Keratinocyte (primary cell): ENCODE results near the gene PASD1. TPM values are rescaled to one million over a fixed set of nuclear protein-coding genes. Genes with fewer than 3 reads are reported as not detected.

Experiments used
- DNase-seq: peaks from one replicate; pipeline ENCODE4 v3.0.0-alpha.2; 2011; ENCODE audit warnings: low read depth, missing footprints, low spot score
- FAIRE-seq: peaks from 2 replicates; lab custom pipeline; 2011; peaks lifted over from hg19 to GRCh38; lab: Jason Lieb, UNC
- H2AFZ ChIP-seq: 2 replicates; pipeline ENCODE4 v1.6.0; 2012; ENCODE audit warnings: low read length, control low read depth, inconsistent platforms; ENCODE audit not compliant: control insufficient read depth
- H3K27ac ChIP-seq: 2 replicates; pipeline ENCODE4 v1.5.1; 2011; ENCODE audit warnings: low read length; ENCODE audit not compliant: control insufficient read depth, insufficient read depth
- H3K27me3 ChIP-seq: 3 replicates; pipeline ENCODE4 v1.6.0; 2011; ENCODE audit warnings: low read length; ENCODE audit not compliant: control insufficient read depth, insufficient read depth; ENCODE audit errors: extremely low read depth
- H3K36me3 ChIP-seq, 2 experiments: 2 replicates in 1 of 2; 3 replicates in 1 of 2; pipeline ENCODE4 v1.5.1; 2011; ENCODE audit warnings: low read length in 2 of 2, mild to moderate bottlenecking in 1 of 2; ENCODE audit not compliant: control insufficient read depth in 2 of 2, insufficient read depth in 2 of 2; ENCODE audit errors: extremely low read depth in 1 of 2
- H3K4me1 ChIP-seq: 3 replicates; pipeline ENCODE4 v1.5.1; 2011; ENCODE audit warnings: low read length; ENCODE audit not compliant: control insufficient read depth, insufficient read depth; ENCODE audit errors: extremely low read depth
- H3K4me2 ChIP-seq: 3 replicates; pipeline ENCODE4 v1.6.0; 2011; ENCODE audit warnings: low read depth, low read length; ENCODE audit not compliant: control insufficient read depth, insufficient read depth; ENCODE audit errors: extremely low read depth
- H3K4me3 ChIP-seq, 3 experiments: fragments of 200-600 bp in 1 of 3; sonication (generic) in 1 of 3; 2 replicates in 2 of 3; 3 replicates in 1 of 3; pipeline ENCODE4 v1.5.1; 2011 to 2016; ENCODE audit warnings: low read length in 3 of 3, mild to moderate bottlenecking in 3 of 3, control low read depth in 2 of 3, inconsistent platforms in 1 of 3, low read depth in 1 of 3, mixed read lengths in 1 of 3, mixed run types in 1 of 3, moderate library complexity in 1 of 3; ENCODE audit not compliant: control insufficient read depth in 2 of 3, insufficient read depth in 2 of 3; ENCODE audit errors: extremely low read depth in 1 of 3
- H3K79me2 ChIP-seq: 2 replicates; pipeline ENCODE4 v1.6.0; 2012; ENCODE audit warnings: low read length; ENCODE audit not compliant: control insufficient read depth, insufficient read depth
- H3K9ac ChIP-seq: 3 replicates; pipeline ENCODE4 v1.6.0; 2011; ENCODE audit warnings: low read length; ENCODE audit not compliant: control insufficient read depth, insufficient read depth; ENCODE audit errors: extremely low read depth
- H3K9me1 ChIP-seq: 3 replicates; pipeline ENCODE4 v1.6.0; 2011; ENCODE audit warnings: low read length; ENCODE audit not compliant: control insufficient read depth, insufficient read depth; ENCODE audit errors: extremely low read depth
- H3K9me3 ChIP-seq: 2 replicates; pipeline ENCODE4 v1.5.1; 2012; ENCODE audit warnings: low read depth, low read length; ENCODE audit not compliant: control insufficient read depth
- H4K20me1 ChIP-seq: 3 replicates; pipeline ENCODE4 v1.6.0; 2011; ENCODE audit warnings: low read length; ENCODE audit not compliant: control insufficient read depth, insufficient read depth; ENCODE audit errors: extremely low read depth
- EZH2 ChIP-seq: IDR thresholded peaks from one replicate; pipeline ENCODE4 v1.6.1; 2012; ENCODE audit warnings: inconsistent platforms, mild to moderate bottlenecking, low read length, moderate library complexity
- dilution Hi-C: fragments of 300-500 bp; cut with MboI; formaldehyde crosslinking; loops from one replicate; pipeline ENCODE4 v1.7.0; 2020; ENCODE audit warnings: low sequenced_read_pairs; ENCODE audit not compliant: extremely low pct_ligation_motif_present
- polyA plus RNA-seq, 5 experiments: library from polyadenylated mRNA; depleted of rRNA in 3 of 5; stranded (reverse) in 3 of 5; stranded (forward) in 1 of 5; unstranded in 1 of 5; fragments of >200 nt; gene quantifications; 1 replicate in 1 of 5; 2 replicates in 3 of 5; 3 replicates in 1 of 5; pipeline versions ENCODE4 v1.2.1 to v1.2.3, GENCODE V29; 2011 to 2012; ENCODE audit warnings: missing spikeins in 2 of 5, low read depth in 1 of 5, low replicate concordance in 1 of 5
- TF ChIP-seq, protein P1 (sequence below), 3 experiments: IDR thresholded peaks in 1 of 3; conservative IDR thresholded peaks in 1 of 3; optimal IDR thresholded peaks in 1 of 3; 2 replicates in 2 of 3; 3 replicates in 1 of 3; pipeline versions ENCODE3 to v1.5.1; 2011; ENCODE audit warnings: low read length in 3 of 3, mild to moderate bottlenecking in 3 of 3, moderate library complexity in 2 of 3, control low read depth in 1 of 3, inconsistent platforms in 1 of 3; ENCODE audit not compliant: insufficient read depth in 2 of 3; ENCODE audit errors: extremely low read depth in 1 of 3

PASD1 gene
- polyA plus RNA-seq, 1 donor (not counting 4 experiments of a cell fraction or from before 2014, with no cell fraction given), result not detected

DNA sequence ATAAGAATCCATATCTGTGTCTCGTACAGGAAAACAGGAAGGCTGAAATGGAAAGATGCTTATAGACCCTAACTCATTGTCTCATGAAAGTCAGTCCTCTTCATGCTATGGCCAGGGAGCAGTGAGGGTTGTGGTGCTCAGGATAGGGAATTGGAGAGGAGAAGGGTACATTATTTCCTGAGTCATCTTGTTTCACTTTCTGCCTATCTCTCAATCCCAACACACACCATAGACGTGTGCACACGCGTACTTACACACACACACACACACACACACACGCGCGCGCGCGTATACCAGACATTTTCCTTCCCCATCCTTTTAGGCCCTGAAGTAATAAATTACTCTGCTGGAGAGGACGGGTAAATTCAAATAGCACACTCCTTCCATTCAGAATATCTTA lies 78.1 kb downstream of the PASD1 start:
- no peak for TF ChIP-seq EZH2
- TF ChIP-seq, protein P1, sequence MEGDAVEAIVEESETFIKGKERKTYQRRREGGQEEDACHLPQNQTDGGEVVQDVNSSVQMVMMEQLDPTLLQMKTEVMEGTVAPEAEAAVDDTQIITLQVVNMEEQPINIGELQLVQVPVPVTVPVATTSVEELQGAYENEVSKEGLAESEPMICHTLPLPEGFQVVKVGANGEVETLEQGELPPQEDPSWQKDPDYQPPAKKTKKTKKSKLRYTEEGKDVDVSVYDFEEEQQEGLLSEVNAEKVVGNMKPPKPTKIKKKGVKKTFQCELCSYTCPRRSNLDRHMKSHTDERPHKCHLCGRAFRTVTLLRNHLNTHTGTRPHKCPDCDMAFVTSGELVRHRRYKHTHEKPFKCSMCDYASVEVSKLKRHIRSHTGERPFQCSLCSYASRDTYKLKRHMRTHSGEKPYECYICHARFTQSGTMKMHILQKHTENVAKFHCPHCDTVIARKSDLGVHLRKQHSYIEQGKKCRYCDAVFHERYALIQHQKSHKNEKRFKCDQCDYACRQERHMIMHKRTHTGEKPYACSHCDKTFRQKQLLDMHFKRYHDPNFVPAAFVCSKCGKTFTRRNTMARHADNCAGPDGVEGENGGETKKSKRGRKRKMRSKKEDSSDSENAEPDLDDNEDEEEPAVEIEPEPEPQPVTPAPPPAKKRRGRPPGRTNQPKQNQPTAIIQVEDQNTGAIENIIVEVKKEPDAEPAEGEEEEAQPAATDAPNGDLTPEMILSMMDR (optimal IDR thresholded peaks at IDR 0.05 in 1 of 3, IDR thresholded peaks at IDR 0.05 in 1 of 3, conservative IDR thresholded peaks at IDR 0.05 in 1 of 3; ENCODE audit: extremely low read depth in 1 of 3, insufficient read depth in 2 of 3, low read length in 3 of 3), result no peak
- Histone ChIP-seq H3K79me2 (no peaks in the 10 kb centered on the region), H3K9me3 (no peaks in the 10 kb centered on the region), H3K4me3 (no peak overlapping the region), H3K27ac (no peak overlapping the region), H4K20me1 (no peaks in the 10 kb centered on the region), H3K9ac (no peak overlapping the region), H3K27me3 (no peaks in the 10 kb centered on the region), H3K4me1 (no peaks in the 10 kb centered on the region), H3K9me1 (no peaks in the 10 kb centered on the region), H3K4me2 (no peak overlapping the region), H3K36me3 (no peaks in the 10 kb centered on the region), H2AFZ (no peak overlapping the region)
- no peak for FAIRE-seq
- dilution Hi-C loops, result no loop called here
- no peak for DNase-seq

DNA sequence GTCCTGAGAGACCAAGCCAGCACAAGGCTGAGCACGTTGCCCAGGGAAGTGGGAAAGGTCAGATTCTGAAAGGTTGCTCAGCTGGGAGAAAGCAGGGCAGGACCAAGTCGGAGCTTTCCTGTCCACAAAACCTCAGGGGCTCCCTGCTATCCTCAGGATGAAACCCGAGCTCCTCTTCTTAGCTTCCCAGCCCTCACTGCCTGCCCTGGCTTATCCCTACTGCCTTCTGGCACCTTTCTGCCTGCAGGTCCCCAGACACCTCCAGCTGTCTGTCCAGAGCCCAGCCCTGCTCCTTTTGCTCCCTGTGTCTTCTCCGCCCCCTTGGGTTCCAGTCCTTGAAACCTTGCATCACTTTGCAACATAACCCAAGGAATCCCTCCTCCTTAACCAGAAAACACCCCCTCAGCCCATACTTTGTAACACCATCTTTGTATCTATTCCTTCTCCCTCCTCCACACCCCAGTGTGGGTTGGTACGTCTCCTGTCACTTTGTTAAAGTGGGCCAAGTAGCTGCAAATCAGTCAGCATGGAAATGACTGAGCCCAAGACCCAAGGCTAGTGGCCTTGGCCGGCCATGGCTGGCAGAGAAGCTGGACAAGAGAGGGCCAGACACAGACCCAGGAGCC lies 111.8 kb downstream of the PASD1 start:
- TF ChIP-seq EZH2, result no peak
- H3K9me1 ChIP-seq, result no peaks in the 10 kb centered on the region
- no peaks in the 10 kb centered on the region for H3K36me3 ChIP-seq
- no peak overlapping the region for H3K4me2 ChIP-seq
- DNase-seq (no peak), FAIRE-seq (no peak)
- H3K4me1 ChIP-seq, result no peaks in the 10 kb centered on the region
- H3K79me2 ChIP-seq, result no peaks in the 10 kb centered on the region
- no peak overlapping the region for H3K27ac ChIP-seq
- no peak overlapping the region for H3K4me3 ChIP-seq
- no peak overlapping the region for H2AFZ ChIP-seq
- no peak overlapping the region for H3K9ac ChIP-seq
- H3K27me3 ChIP-seq, result no peaks in the 10 kb centered on the region
- no peaks in the 10 kb centered on the region for H4K20me1 ChIP-seq
- no peaks in the 10 kb centered on the region for H3K9me3 ChIP-seq
- dilution Hi-C loops, result no loop called here

DNA sequence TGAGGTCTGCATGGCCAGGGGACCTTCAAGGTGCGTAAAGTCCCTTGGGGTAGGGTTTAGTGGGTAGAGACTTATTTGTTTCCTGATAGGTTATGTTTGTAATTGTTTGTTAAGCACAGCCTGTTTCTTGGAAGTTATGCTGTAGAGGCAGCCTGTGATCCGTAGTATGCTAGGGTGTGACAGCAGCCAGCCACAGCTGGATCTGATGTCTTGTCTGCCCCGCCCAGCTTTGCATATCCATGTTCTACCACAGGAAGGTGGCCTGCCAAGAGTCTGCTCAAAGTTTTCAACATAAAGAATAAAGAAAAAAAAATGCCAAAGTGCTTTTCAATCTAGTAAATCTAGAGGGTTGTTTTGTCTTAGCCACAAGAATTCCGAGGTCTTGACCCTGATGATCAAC lies 112.7 kb downstream of the PASD1 start:
- no peak overlapping the region for H3K4me2 ChIP-seq
- H3K4me1 ChIP-seq, result no peaks in the 10 kb centered on the region
- TF ChIP-seq EZH2, result no peak
- TF ChIP-seq, protein P1 (optimal IDR thresholded peaks at IDR 0.05 in 1 of 3, IDR thresholded peaks at IDR 0.05 in 1 of 3, conservative IDR thresholded peaks at IDR 0.05 in 1 of 3; ENCODE audit: extremely low read depth in 1 of 3, insufficient read depth in 2 of 3, low read length in 3 of 3), result no peak
- no peak overlapping the region for H3K27ac ChIP-seq
- H3K36me3 ChIP-seq, result no peaks in the 10 kb centered on the region
- H2AFZ ChIP-seq, result no peak overlapping the region
- dilution Hi-C loops, result no loop called here
- H3K27me3 ChIP-seq, result no peaks in the 10 kb centered on the region
- DNase-seq, result no peak
- FAIRE-seq, result no peak
- H3K9ac ChIP-seq, result no peak overlapping the region
- H3K79me2 ChIP-seq, result no peaks in the 10 kb centered on the region
- no peak overlapping the region for H3K4me3 ChIP-seq
- no peaks in the 10 kb centered on the region for H3K9me1 ChIP-seq
- no peaks in the 10 kb centered on the region for H4K20me1 ChIP-seq
- H3K9me3 ChIP-seq, result no peaks in the 10 kb centered on the region
